ENCODE measurements around the gene BBOX1.

BBOX1 gene

GRCh38 chr11:27031754-27032153, 8.9 kb upstream of the BBOX1 start:
- ATAC-seq, result no peak
- no peak for TF ChIP-seq BACH2 (CRISPR knock-in tag; IDR thresholded peaks at IDR 0.05; ENCODE audit: borderline replicate concordance)
- no peak for TF ChIP-seq CSDC2 (CRISPR knock-in tag; IDR thresholded peaks at IDR 0.05)
- no peak for TF ChIP-seq RARB (CRISPR knock-in tag; IDR thresholded peaks at IDR 0.05)
- TF ChIP-seq ZFP30 (CRISPR knock-in tag; IDR thresholded peaks at IDR 0.05), result no peak
- no peak for TF ChIP-seq ARNTL (CRISPR knock-in tag; IDR thresholded peaks at IDR 0.05; ENCODE audit: borderline replicate concordance, low read depth)
- TF ChIP-seq, protein P1, sequence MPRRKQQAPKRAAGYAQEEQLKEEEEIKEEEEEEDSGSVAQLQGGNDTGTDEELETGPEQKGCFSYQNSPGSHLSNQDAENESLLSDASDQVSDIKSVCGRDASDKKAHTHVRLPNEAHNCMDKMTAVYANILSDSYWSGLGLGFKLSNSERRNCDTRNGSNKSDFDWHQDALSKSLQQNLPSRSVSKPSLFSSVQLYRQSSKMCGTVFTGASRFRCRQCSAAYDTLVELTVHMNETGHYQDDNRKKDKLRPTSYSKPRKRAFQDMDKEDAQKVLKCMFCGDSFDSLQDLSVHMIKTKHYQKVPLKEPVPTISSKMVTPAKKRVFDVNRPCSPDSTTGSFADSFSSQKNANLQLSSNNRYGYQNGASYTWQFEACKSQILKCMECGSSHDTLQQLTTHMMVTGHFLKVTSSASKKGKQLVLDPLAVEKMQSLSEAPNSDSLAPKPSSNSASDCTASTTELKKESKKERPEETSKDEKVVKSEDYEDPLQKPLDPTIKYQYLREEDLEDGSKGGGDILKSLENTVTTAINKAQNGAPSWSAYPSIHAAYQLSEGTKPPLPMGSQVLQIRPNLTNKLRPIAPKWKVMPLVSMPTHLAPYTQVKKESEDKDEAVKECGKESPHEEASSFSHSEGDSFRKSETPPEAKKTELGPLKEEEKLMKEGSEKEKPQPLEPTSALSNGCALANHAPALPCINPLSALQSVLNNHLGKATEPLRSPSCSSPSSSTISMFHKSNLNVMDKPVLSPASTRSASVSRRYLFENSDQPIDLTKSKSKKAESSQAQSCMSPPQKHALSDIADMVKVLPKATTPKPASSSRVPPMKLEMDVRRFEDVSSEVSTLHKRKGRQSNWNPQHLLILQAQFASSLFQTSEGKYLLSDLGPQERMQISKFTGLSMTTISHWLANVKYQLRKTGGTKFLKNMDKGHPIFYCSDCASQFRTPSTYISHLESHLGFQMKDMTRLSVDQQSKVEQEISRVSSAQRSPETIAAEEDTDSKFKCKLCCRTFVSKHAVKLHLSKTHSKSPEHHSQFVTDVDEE (CRISPR knock-in tag; IDR thresholded peaks at IDR 0.05), result no peak
- TF ChIP-seq GLIS3 (CRISPR knock-in tag; IDR thresholded peaks at IDR 0.05), result no peak
- no peak for TF ChIP-seq CSRNP3 (CRISPR knock-in tag; IDR thresholded peaks at IDR 0.05)
- TF ChIP-seq CREB5 (CRISPR knock-in tag; IDR thresholded peaks at IDR 0.05; ENCODE audit: low read depth), result no peak
- no peak for TF ChIP-seq TOX (CRISPR knock-in tag; IDR thresholded peaks at IDR 0.05; ENCODE audit: borderline replicate concordance)
- no peak for TF ChIP-seq ZNF8 (CRISPR knock-in tag; IDR thresholded peaks at IDR 0.05)
- TF ChIP-seq SNAI2 (CRISPR knock-in tag; IDR thresholded peaks at IDR 0.05), result no peak
- TF ChIP-seq ZFP3 (CRISPR knock-in tag; IDR thresholded peaks at IDR 0.05), result no peak
- no peak for TF ChIP-seq POU6F1 (CRISPR knock-in tag; IDR thresholded peaks at IDR 0.05; ENCODE audit: borderline replicate concordance, low read depth)
- TF ChIP-seq PPARA (CRISPR knock-in tag; IDR thresholded peaks at IDR 0.05; ENCODE audit: borderline replicate concordance), result no peak
- TF ChIP-seq ISL1 (CRISPR knock-in tag; IDR thresholded peaks at IDR 0.05), result no peak

- ATAC-seq, result no peak
- TF ChIP-seq TCF4 (CRISPR knock-in tag; IDR thresholded peaks at IDR 0.05; ENCODE audit: borderline replicate concordance) (no peak), TOX (CRISPR knock-in tag; IDR thresholded peaks at IDR 0.05; ENCODE audit: borderline replicate concordance) (no peak), ZNF70 (CRISPR knock-in tag; IDR thresholded peaks at IDR 0.05) (no peak), SNAI2 (CRISPR knock-in tag; IDR thresholded peaks at IDR 0.05) (no peak), ZFP3 (CRISPR knock-in tag; IDR thresholded peaks at IDR 0.05) (no peak)
Measured at GRCh38 chr11:27039873-27040272, 742 bp upstream of the BBOX1 start.

- ATAC-seq, result no peak
- TF ChIP-seq CSRNP3 (CRISPR knock-in tag; IDR thresholded peaks at IDR 0.05), result no peak
- no peak for TF ChIP-seq ZNF70 (CRISPR knock-in tag; IDR thresholded peaks at IDR 0.05)
- TF ChIP-seq CSDC2 (CRISPR knock-in tag; IDR thresholded peaks at IDR 0.05), result no peak
- TF ChIP-seq OSR1 (CRISPR knock-in tag; IDR thresholded peaks at IDR 0.05), result no peak
- no peak for TF ChIP-seq PATZ1 (CRISPR knock-in tag; IDR thresholded peaks at IDR 0.05; ENCODE audit: borderline replicate concordance)
- no peak for TF ChIP-seq PPARA (CRISPR knock-in tag; IDR thresholded peaks at IDR 0.05; ENCODE audit: borderline replicate concordance)
- TF ChIP-seq CREB5 (CRISPR knock-in tag; IDR thresholded peaks at IDR 0.05; ENCODE audit: low read depth), result no peak
- no peak for TF ChIP-seq ZNF8 (CRISPR knock-in tag; IDR thresholded peaks at IDR 0.05)
- TF ChIP-seq ZC3H10 (CRISPR knock-in tag; IDR thresholded peaks at IDR 0.05), result no peak
Measured at GRCh38 chr11:27041141-27041899, 705 bp downstream of the BBOX1 start.
